K562 (cell line): ENCODE data around the gene NUDT9. TPM values are rescaled to one million over a fixed set of nuclear protein-coding genes. Genes with fewer than 3 reads are reported as not detected.
A peak's percentile ranks its signal among the peaks of the same experiment; 100 is the strongest.

ENCODE experiments used
- ATAC-seq: fragments of 200-7000 bp; cut with Tn5 transposase; 3 replicates; pipeline ENCODE4 v1.9.1; 2020; ENCODE audit warnings: moderate library complexity
- BruUV-seq: library from RNA; stranded (reverse); fragments of 400-500 nt; replicated peaks from 2 replicates; lab custom pipeline; 2021; lab: Mats Ljungman, UMichigan
- CTCF ChIA-PET: fragments of 300-600 bp; formaldehyde crosslinking; extraction: SDS; loops from one replicate; lab custom pipeline; 2021; ENCODE audit warnings: low intra/inter-chr PET ratio; lab: Yijun Ruan, JAX
- POLR2A ChIA-PET: fragments of 300-600, 350-650 bp; sonication (Branson Sonifier 250); formaldehyde crosslinking; extraction: SDS; loops from one replicate; lab custom pipeline; 2021; ENCODE audit warnings: antibody characterized with exemption, inconsistent platforms; lab: Yijun Ruan, JAX
- DNase-seq, 4 experiments: peaks; one replicate each; pipeline versions ENCODE4 v3.0.0 to v3.0.0-alpha.2; 2011 to 2018; ENCODE audit warnings: low spot score in 3 of 4, mixed read lengths in 3 of 4; ENCODE audit errors: extremely low read depth in 1 of 4
- FAIRE-seq: peaks from 2 replicates; lab custom pipeline; 2011; peaks lifted over from hg19 to GRCh38; lab: Jason Lieb, UNC
- H2AFZ ChIP-seq: 2 replicates; pipeline ENCODE4 v1.6.0; 2011; ENCODE audit warnings: low read depth, low read length, control low read depth, inconsistent platforms
- H3K27ac ChIP-seq: fragments of 200-600 bp; 3 replicates; pipeline ENCODE4 v1.8.0; 2011; ENCODE audit warnings: low read depth, mild to moderate bottlenecking, control low read depth, inconsistent platforms, low read length, moderate library complexity, mixed read lengths; ENCODE audit errors: extremely low read depth
- H3K27me3 ChIP-seq, 2 experiments: fragments of 300-600 bp in 1 of 2; 2 replicates in 1 of 2; 3 replicates in 1 of 2; pipeline versions ENCODE4 v1.6.0 to v1.8.0; 2011; ENCODE audit warnings: inconsistent platforms in 2 of 2, low read length in 2 of 2, mild to moderate bottlenecking in 1 of 2, mixed read lengths in 1 of 2, moderate library complexity in 1 of 2; ENCODE audit not compliant: control insufficient read depth in 2 of 2, insufficient read depth in 2 of 2
- H3K36me3 ChIP-seq: fragments of 300-600 bp; 3 replicates; pipeline ENCODE4 v1.8.0; 2011; ENCODE audit warnings: mild to moderate bottlenecking, low read length, inconsistent platforms; ENCODE audit not compliant: control insufficient read depth, insufficient read depth
- H3K4me1 ChIP-seq, 2 experiments: fragments of 200-600 bp in 1 of 2; replicated peaks in 1 of 2; 2 replicates in 1 of 2; 3 replicates in 1 of 2; pipeline versions ENCODE4 v1.5.1 to v1.8.0; 2011; ENCODE audit warnings: inconsistent platforms in 2 of 2, low read length in 2 of 2, mild to moderate bottlenecking in 1 of 2, mixed read lengths in 1 of 2, moderate library complexity in 1 of 2; ENCODE audit not compliant: control insufficient read depth in 2 of 2, insufficient read depth in 2 of 2
- H3K4me2 ChIP-seq: 2 replicates; pipeline ENCODE4 v1.6.1; 2011; ENCODE audit warnings: low read length, control low read depth, inconsistent platforms, mixed read lengths; ENCODE audit not compliant: insufficient read depth
- H3K4me3 ChIP-seq: fragments of 200-600 bp; sonication (generic), shearing (Covaris generic); 2 replicates; pipeline ENCODE4 v1.5.1; 2016; ENCODE audit warnings: control low read depth, inconsistent platforms
- H3K79me2 ChIP-seq: fragments of 200-600 bp; 3 replicates; pipeline ENCODE4 v1.8.0; 2011; ENCODE audit warnings: low read length, inconsistent platforms; ENCODE audit not compliant: control insufficient read depth, insufficient read depth
- H3K9ac ChIP-seq, 2 experiments: 2 replicates each; pipeline versions ENCODE4 v1.6.0 to v1.6.1; 2011; ENCODE audit warnings: low read depth in 2 of 2, low read length in 2 of 2, control low read depth in 1 of 2, inconsistent platforms in 1 of 2, mild to moderate bottlenecking in 1 of 2, mixed read lengths in 1 of 2; ENCODE audit not compliant: insufficient read depth in 1 of 2
- H3K9me1 ChIP-seq: one replicate; pipeline ENCODE4 v1.6.0; 2011; ENCODE audit warnings: inconsistent platforms, mild to moderate bottlenecking, low read length, moderate library complexity; ENCODE audit not compliant: control insufficient read depth, insufficient read depth
- H3K9me3 ChIP-seq: replicated peaks from 2 replicates; pipeline ENCODE4 v1.5.1; 2011; ENCODE audit warnings: low read depth, low read length, inconsistent platforms; ENCODE audit not compliant: control insufficient read depth, insufficient read depth
- H4K20me1 ChIP-seq: replicated peaks from 2 replicates; pipeline ENCODE4 v1.6.1; 2011; ENCODE audit warnings: low read length, inconsistent platforms, mixed read lengths; ENCODE audit not compliant: control insufficient read depth, insufficient read depth
- CEBPB ChIP-seq: fragments of 450-650 bp; IDR thresholded peaks from 2 replicates; pipeline ENCODE4 v1.6.1; 2016; ENCODE audit warnings: missing genetic modification characterization, missing compliant biosample characterization
- NFXL1 ChIP-seq: fragments of 450-650 bp; formaldehyde crosslinking; IDR thresholded peaks from 2 replicates; pipeline ENCODE4 v1.4.0; 2021; ENCODE audit warnings: mild to moderate bottlenecking
- RFX7 ChIP-seq: fragments of 250-450 bp; sonication (Bioruptor Pico); IDR thresholded peaks from 2 replicates; pipeline ENCODE4 v1.5.1; 2021; ENCODE audit warnings: mild to moderate bottlenecking
- YY1 ChIP-seq, 3 experiments: IDR thresholded peaks; 2 replicates each; pipeline ENCODE4 v1.6.1; 2011; ENCODE audit warnings: low read length in 2 of 3, mild to moderate bottlenecking in 2 of 3, moderate library complexity in 2 of 3, borderline replicate concordance in 1 of 3, control low read depth in 1 of 3, low read depth in 1 of 3; ENCODE audit not compliant: insufficient read depth in 3 of 3, insufficient replicate concordance in 2 of 3, control insufficient read depth in 1 of 3, insufficient read length in 1 of 3; ENCODE audit errors: extremely low read depth in 1 of 3
- ZNF512 ChIP-seq: IDR thresholded peaks from 2 replicates; pipeline ENCODE4 v1.6.1; 2016; ENCODE audit warnings: missing genetic modification characterization, missing compliant biosample characterization
- WGBS: fragments of 100-300 bp; shearing (Covaris generic); methylation state at CpG from one replicate; pipeline ENCODE4 v1.1.6; 2016; ENCODE audit warnings: low coverage, mixed read lengths; ENCODE audit not compliant: insufficient coverage; ENCODE audit errors: missing lambda C conversion rate; 5-methylcytosine and 5-hydroxymethylcytosine counted together
- in situ Hi-C: fragments of 300-500 bp; cut with MboI; formaldehyde crosslinking; loops from 4 replicates; pipeline ENCODE4 v1.15.0; 2018; ENCODE audit warnings: inconsistent platforms, mixed read lengths
- intact Hi-C: fragments of 100-400 bp; cut with micrococcal nuclease; formaldehyde crosslinking; loops from 2 replicates; pipeline ENCODE4 v1.14.2; 2022
- polyA plus RNA-seq, 8 experiments: library from polyadenylated mRNA; depleted of rRNA in 4 of 8; stranded (reverse) in 5 of 8; unstranded in 3 of 8; fragments of >200 nt; fragmentation: Nextera tagmentation in 2 of 8; fragmentation: Illumina TruSeq in 1 of 8; extraction: Ambion mirVana in 2 of 8; extraction: Trizol in 1 of 8; gene quantifications; 2 replicates each; pipeline versions ENCODE4 v1.2.1 to v1.2.3, GENCODE V29; 2011 to 2014; ENCODE audit warnings: inconsistent platforms in 1 of 8, missing spikeins in 1 of 8
- total RNA-seq, 7 experiments: library from RNA; depleted of rRNA in 6 of 7; stranded (reverse); fragments of >200 nt in 6 of 7; fragmentation: Illumina TruSeq in 2 of 7; extraction: Trizol in 2 of 7; gene quantifications; 2 replicates each; pipeline versions ENCODE4 v1.2.1 to v1.2.3, GENCODE V29; 2011 to 2021; ENCODE audit warnings: low replicate concordance in 1 of 7

The NUDT9 gene
- total and polyA plus RNA-seq, 9 of the 15 experiments (the other 6 are each of a cell fraction or from before 2014, with no cell fraction given): 8.5 to 20.8 (median 18.0) TPM

- WGBS: 65% methylated on average over 3 of the region's 3 CpGs
- intact Hi-C loops: loop anchor here (5.0 kb wide), 1 partner anchor 75 kb away; no protein-coding TSS in a partner anchor
- Histone ChIP-seq H4K20me1 (no peaks in the 10 kb centered on the region), H3K36me3 (peaks cover under 1% of the 10 kb centered on the region; the same call in 1 of the 3 replicates), H3K27ac (peak overlapping the region; percentile 88; the same call in 2 of the 3 replicates), H3K4me3 (no peak overlapping the region), H3K4me2 (no peak overlapping the region), H3K27me3 (no peaks in the 10 kb centered on the region), H3K79me2 (peaks cover 39% of the 10 kb centered on the region), H3K9ac (peak overlapping the region in 1 of 2 experiments; percentile 89; a peak in 2 of 4 replicates), H3K4me1 (peaks cover 0 to 5% of the 10 kb centered on the region in 2 experiments; a peak in 3 of 5 replicates), H3K9me3 (no peaks in the 10 kb centered on the region), H3K9me1 (no peaks in the 10 kb centered on the region), H2AFZ (peak overlapping the region; percentile 92)
- FAIRE-seq (no peak), DNase-seq (no peak), ATAC-seq (no peak)
- ChIA-PET CTCF (no interaction called here), POLR2A (interaction anchor here (1.1 to 4.6 kb wide), 4 partner anchors 11 to 29 kb away, joined by 3 to 33 read pairs (median 14); partner anchors contain the start of gene NUDT9)
- TF ChIP-seq YY1 (IDR thresholded peaks at IDR 0.05; ENCODE audit: borderline replicate concordance in 1 of 3, control insufficient read depth in 1 of 3, extremely low read depth in 1 of 3, insufficient read depth in 3 of 3, insufficient read length in 1 of 3, insufficient replicate concordance in 2 of 3, low read depth in 1 of 3, low read length in 2 of 3): no peak
- TF ChIP-seq RFX7: no peak
- TF ChIP-seq NFXL1 (CRISPR knock-in tag): no peak
- peak; percentile 82 for TF ChIP-seq CEBPB (tag)
- TF ChIP-seq ZNF512 (tag): 0 out of 2 replicates have a peak, but pooled peaks have one; percentile 15
- in situ Hi-C loops: no loop called here
- no TSS peak for BruUV-seq
Measured at GRCh38 chr4:87392183-87392582, 30.2 kb upstream of the NUDT9 start.
